Measurements from ENCODE around the gene SGSM2.
A peak's percentile ranks its signal among the peaks of the same experiment; 100 is the strongest.

SGSM2 gene

GRCh38 chr17:2337544-2338314 is 428 bp downstream of the SGSM2 start:
- peak; percentile 39 for DNase-seq

GRCh38 chr17:2338315-2338657 is 985 bp downstream of the SGSM2 start:
- no peak for DNase-seq

- peak; percentile 19 for DNase-seq
Measured at GRCh38 chr17:2343421-2343820, 6.1 kb downstream of the SGSM2 start.

- DNase-seq = no peak
Measured at GRCh38 chr17:2344528-2344927, 7.2 kb downstream of the SGSM2 start.

- DNase-seq = no peak
Measured at GRCh38 chr17:2346475-2346874, 9.2 kb downstream of the SGSM2 start.

GRCh38 chr17:2347805-2348685 is 10.7 kb downstream of the SGSM2 start:
- no peak for DNase-seq

GRCh38 chr17:2351269-2351668 is 14.0 kb downstream of the SGSM2 start:
- no peak for DNase-seq

GRCh38 chr17:2354311-2354710 is 17.0 kb downstream of the SGSM2 start:
- DNase-seq = no peak

DNA sequence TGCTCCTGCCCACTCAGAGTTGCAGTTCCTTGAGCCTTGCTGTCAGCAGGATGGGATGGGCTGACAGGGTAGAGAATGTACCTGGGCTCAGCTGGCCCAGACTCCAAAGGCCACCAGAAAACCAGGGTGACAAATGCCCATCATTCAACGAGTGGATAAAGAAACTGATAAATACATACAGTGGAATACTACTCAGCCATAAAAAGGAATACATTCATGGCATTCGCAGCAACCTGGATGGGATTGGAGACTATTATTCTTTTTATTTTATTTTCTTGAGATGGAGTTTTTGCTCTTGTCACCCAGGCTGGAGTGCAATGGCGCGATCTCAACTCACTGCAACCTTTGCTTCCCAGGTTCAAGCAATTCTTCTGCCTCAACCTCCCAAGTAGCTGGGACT is 19.9 kb downstream of the SGSM2 start:
- DNase-seq = no peak

GRCh38 chr17:2357931-2358434 is 20.7 kb downstream of the SGSM2 start:
- DNase-seq = no peak

GRCh38 chr17:2361010-2361760 is 23.9 kb downstream of the SGSM2 start:
- DNase-seq = no peak

DNA sequence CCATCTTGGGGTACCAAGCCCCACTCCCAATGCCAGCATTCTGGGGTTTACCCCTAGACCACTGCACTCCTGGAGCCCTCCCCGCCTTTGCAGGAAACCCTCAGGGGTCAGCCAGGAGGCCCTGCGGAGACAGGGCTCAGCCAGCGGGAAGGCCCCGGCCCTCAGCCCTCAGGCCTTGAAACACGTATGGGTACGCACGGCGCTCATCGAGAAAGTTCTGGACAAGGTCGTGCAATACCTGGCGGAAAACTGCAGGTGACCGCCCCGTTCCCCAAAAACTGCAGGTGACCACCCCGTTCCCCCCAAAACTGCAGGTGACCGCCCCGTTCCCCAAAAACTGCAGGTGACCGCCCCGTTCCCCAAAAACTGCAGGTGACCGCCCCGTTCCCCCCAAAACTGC is 24.7 kb downstream of the SGSM2 start:
- DNase-seq = no peak

DNA sequence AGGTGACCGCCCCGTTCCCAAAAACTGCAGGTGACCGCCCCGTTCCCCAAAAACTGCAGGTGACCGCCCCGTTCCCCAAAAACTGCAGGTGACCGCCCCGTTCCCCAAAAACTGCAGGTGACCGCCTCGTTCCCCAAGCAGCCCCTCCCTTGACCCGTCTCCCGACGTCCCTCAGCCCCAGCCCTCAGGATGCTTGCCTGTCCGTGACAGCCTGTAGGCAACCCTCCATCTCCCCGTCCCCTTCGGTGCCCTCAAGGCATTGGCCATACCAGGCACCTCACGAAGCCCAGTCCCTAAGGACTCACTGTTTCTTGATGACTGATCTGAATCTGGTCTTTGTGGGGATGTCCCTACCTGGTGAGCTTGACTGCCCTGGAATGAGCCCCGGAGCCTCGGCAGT is 25.1 kb downstream of the SGSM2 start:
- DNase-seq = no peak

DNA sequence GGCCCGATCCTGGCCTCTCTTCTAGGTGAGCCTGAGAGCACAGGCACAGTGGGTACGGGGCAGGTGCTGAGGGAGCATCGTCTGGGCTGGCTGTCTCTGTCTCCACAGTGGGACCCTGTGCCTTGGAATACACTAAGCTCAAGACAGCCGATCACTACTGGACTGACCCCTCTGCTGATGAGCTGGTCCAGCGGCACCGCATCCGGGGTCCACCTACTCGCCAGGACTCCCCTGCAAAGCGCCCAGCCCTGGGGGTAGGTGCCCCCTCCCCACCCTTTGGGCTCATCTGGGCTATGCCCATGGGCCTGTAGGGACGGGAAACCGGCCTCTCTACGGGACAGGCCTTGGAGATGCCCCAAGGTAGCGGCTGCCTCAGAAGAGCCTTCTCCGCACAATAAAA is 25.6 kb downstream of the SGSM2 start:
- no peak for DNase-seq

- no peak for DNase-seq
Measured at GRCh38 chr17:2363318-2363717, 26.0 kb downstream of the SGSM2 start.

DNA sequence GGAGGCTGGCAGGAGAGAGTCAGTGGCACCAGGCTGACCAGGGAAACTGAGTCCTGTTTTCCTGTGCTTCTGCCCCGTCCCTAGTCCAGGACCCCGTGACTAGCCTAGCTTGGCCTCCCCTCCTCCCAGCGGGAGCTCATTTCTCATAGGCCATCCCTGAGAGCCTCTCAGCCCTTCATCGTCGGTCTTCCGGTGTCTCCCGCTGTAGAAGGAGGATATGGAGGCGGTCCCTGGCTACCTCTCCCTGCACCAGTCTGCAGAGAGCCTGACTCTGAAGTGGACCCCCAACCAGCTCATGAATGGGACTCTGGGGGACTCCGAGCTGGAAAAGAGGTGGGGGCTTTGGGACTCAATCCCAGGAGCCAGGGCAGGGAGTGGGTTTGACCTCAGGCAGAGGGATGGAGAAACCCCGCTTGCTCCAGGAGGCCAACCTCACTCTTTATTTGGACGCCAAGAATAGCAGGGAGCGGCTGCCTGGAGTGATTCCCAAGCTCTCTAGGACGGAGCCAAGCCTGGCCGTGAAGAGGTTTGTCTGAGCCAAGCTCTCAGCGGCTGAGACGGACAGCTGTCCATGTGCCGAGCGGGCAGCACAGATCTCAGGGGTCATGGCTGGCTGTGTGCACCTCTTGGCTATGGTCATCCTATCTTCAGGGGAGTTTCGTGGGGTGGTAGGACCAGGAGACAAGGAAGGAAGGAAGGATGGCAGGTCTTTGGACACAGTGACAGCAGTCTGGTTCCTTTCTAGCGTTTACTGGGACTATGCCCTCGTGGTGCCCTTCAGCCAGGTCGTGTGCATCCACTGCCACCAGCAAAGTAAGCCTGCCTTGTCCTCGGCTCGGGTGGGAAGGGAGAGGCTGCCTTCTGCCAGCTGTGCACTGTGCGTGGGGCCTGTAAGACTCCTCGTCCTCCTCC is 26.8 kb downstream of the SGSM2 start:
- DNase-seq = no peak

DNA sequence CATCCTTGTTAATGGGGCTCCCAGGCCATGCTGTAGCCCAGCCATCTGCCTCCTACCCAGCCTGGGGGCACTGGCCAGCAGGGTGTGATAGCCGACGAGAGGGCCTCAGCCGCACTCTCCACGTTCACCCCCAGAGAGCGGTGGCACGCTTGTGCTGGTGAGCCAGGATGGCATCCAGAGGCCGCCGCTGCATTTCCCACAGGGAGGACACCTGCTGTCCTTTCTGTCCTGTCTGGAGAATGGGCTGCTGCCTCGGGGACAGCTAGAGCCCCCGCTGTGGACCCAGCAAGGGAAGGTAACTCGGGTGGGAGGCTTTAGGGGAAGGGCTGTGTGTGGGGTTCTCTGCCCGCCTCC is 27.4 kb downstream of the SGSM2 start:
- DNase-seq = no peak

DNA sequence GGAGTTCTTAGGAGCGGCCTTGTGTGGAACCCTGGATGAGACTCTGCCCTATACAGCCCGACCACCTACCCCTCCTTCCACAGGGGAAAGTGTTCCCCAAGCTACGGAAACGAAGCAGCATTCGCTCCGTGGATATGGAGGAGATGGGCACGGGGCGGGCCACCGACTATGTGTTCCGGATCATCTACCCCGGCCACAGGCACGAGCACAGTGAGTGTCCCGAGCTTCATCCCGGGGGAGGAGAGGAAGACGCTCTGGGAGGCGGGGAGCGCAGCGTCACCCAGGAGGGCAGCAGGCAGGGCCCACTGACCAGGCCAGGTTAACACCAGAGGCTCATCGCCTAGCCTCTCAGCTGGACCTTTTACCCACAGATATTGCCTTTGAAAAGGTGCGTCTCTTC is 27.8 kb downstream of the SGSM2 start:
- no peak for DNase-seq

- no peak for DNase-seq
Measured at GRCh38 chr17:2366747-2367494, 29.6 kb downstream of the SGSM2 start.

- DNase-seq = no peak
Measured at GRCh38 chr17:2368359-2368758, 31.1 kb downstream of the SGSM2 start.

GRCh38 chr17:2369039-2369438 is 31.7 kb downstream of the SGSM2 start:
- DNase-seq = no peak
